ENCODE data around the gene SDHC.

The SDHC gene

GRCh38 chr1:161398900-161399256 is 84.7 kb downstream of the SDHC start:
- TF ChIP-seq TAF1 (IDR thresholded peaks at IDR 0.05; ENCODE audit: borderline replicate concordance, insufficient read depth, low read length) (no peak), POLR2AphosphoS5 (IDR thresholded peaks at IDR 0.05; ENCODE audit: low read depth, low read length) (no peak), REST (IDR thresholded peaks at IDR 0.05; ENCODE audit: insufficient read depth in 1 of 2, low read depth in 2 of 2, low read length in 2 of 2) (no peak)

GRCh38 chr1:161399257-161399998 is 85.2 kb downstream of the SDHC start:
- TF ChIP-seq TAF1 (IDR thresholded peaks at IDR 0.05; ENCODE audit: borderline replicate concordance, insufficient read depth, low read length) (0 out of 2 replicates have a peak, but pooled peaks have one; percentile 31), FOXP2 (optimal IDR thresholded peaks at IDR 0.05; ENCODE audit: borderline replicate concordance, extremely low read depth, extremely low read length, insufficient read depth) (peak; percentile 13), REST (IDR thresholded peaks at IDR 0.05; ENCODE audit: insufficient read depth in 1 of 2, low read depth in 2 of 2, low read length in 2 of 2) (no peak), POLR2AphosphoS5 (IDR thresholded peaks at IDR 0.05; ENCODE audit: low read depth, low read length) (peak; percentile 74; the same call in 1 of the 2 replicates), SIN3A (IDR thresholded peaks at IDR 0.05; ENCODE audit: borderline replicate concordance, insufficient read depth, low read length) (peak; percentile 80; the same call in 1 of the 2 replicates)

- no peak for TF ChIP-seq TAF1 (IDR thresholded peaks at IDR 0.05; ENCODE audit: borderline replicate concordance, insufficient read depth, low read length)
- TF ChIP-seq REST (IDR thresholded peaks at IDR 0.05; ENCODE audit: insufficient read depth in 1 of 2, low read depth in 2 of 2, low read length in 2 of 2): no peak
These were observed 88.3 kb downstream of the SDHC start for GRCh38 chr1:161402446-161402845.

- TF ChIP-seq REST (IDR thresholded peaks at IDR 0.05; ENCODE audit: insufficient read depth in 1 of 2, low read depth in 2 of 2, low read length in 2 of 2): no peak
- TF ChIP-seq TAF1 (IDR thresholded peaks at IDR 0.05; ENCODE audit: borderline replicate concordance, insufficient read depth, low read length): no peak
- TF ChIP-seq SIN3A (IDR thresholded peaks at IDR 0.05; ENCODE audit: borderline replicate concordance, insufficient read depth, low read length): no peak
- no peak for TF ChIP-seq POLR2AphosphoS5 (IDR thresholded peaks at IDR 0.05; ENCODE audit: low read depth, low read length)
- TF ChIP-seq FOXP2 (optimal IDR thresholded peaks at IDR 0.05; ENCODE audit: borderline replicate concordance, extremely low read depth, extremely low read length, insufficient read depth): no peak
These were observed 89.9 kb downstream of the SDHC start for GRCh38 chr1:161404051-161404597.

Measured in PFSK-1 (cell line).